Activated naive CD8-positive, alpha-beta T cell (primary cell): ENCODE results near the gene ZNF12.
A peak's percentile ranks its signal among the peaks of the same experiment; 100 is the strongest.
"Not testable (repeated sequence)": the region's sequence is repeated elsewhere in the genome, so short reads cannot be mapped to it uniquely, and the experiment has no call there.

Experiments
- H3K27ac Mint-ChIP-seq: one replicate; pipeline ENCODE4 v1.8.0; 2021; ENCODE audit warnings: mixed read lengths
- H3K27me3 Mint-ChIP-seq: one replicate; pipeline ENCODE4 v1.8.0; 2021; ENCODE audit warnings: mixed read lengths
- H3K36me3 Mint-ChIP-seq: one replicate; pipeline ENCODE4 v1.8.0; 2021; ENCODE audit warnings: mixed read lengths
- H3K4me1 Mint-ChIP-seq: one replicate; pipeline ENCODE4 v1.8.0; 2021; ENCODE audit warnings: low read depth, mixed read lengths
- H3K4me3 Mint-ChIP-seq: one replicate; pipeline ENCODE4 v1.8.0; 2021; ENCODE audit warnings: mild to moderate bottlenecking, mixed read lengths
- H3K9me3 Mint-ChIP-seq: one replicate; pipeline ENCODE4 v1.8.0; 2021; ENCODE audit warnings: low read depth, mixed read lengths

ZNF12 gene

DNA sequence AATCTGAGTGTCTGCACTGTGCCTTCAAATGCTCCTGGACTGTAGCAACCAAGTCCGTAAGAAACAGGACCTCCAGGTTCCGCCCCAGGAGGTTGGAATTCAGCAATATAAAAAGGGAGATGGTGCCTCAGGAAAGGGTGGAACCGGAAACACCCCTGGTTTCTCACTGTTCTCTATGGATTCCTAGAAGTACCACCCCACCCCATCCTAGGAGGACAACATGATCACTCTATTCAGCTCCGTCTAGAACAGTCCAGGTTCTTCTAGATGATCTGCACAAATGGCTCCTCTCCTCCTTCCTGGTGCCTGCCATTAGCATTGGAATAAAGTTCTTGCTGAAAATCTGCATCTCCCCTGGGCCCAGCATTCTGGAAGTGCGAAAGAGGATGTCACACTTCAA lies 7.6 kb upstream of the ZNF12 start:
- Mint-ChIP-seq H3K4me1 (peaks cover 5% of the 10 kb centered on the region), H3K4me3 (no peak overlapping the region), H3K27ac (no peak overlapping the region), H3K27me3 (peaks cover 11% of the 10 kb centered on the region), H3K9me3 (no peaks in the 10 kb centered on the region), H3K36me3 (peaks cover 4% of the 10 kb centered on the region)

DNA sequence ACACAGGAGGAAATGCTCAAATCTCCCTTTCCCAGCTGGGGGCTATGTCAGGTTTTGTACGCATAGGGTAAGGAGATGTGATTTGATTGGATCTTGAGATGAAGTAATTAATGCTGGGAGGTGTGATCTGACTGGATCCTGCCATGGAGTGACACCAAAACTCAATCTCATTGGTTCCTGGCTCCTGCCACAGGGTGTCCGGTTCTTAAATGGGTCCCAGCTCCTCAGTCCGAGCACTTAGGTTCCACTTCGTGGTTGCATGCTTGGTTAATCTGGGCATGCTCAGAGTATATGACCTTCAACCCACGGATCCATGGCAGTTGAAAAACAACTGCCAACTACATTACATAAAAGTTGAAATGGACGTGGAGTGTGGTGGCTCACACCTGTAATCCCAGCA lies 3.1 kb upstream of the ZNF12 start:
- no peak overlapping the region for H3K27ac Mint-ChIP-seq
- no peak overlapping the region for H3K4me3 Mint-ChIP-seq
- H3K9me3 Mint-ChIP-seq = no peaks in the 10 kb centered on the region
- peaks cover 2% of the 10 kb centered on the region for H3K27me3 Mint-ChIP-seq
- peaks cover 5% of the 10 kb centered on the region for H3K36me3 Mint-ChIP-seq
- peaks cover 16% of the 10 kb centered on the region for H3K4me1 Mint-ChIP-seq

GRCh38 chr7:6708304-6708703 lies 1.6 kb upstream of the ZNF12 start:
- peaks cover 3% of the 10 kb centered on the region for H3K9me3 Mint-ChIP-seq
- peaks cover 23% of the 10 kb centered on the region for H3K4me1 Mint-ChIP-seq
- H3K27ac Mint-ChIP-seq = no peak overlapping the region
- H3K27me3 Mint-ChIP-seq = peaks cover 2% of the 10 kb centered on the region
- peaks cover 12% of the 10 kb centered on the region for H3K36me3 Mint-ChIP-seq
- peak overlapping the region; percentile 92 for H3K4me3 Mint-ChIP-seq

DNA sequence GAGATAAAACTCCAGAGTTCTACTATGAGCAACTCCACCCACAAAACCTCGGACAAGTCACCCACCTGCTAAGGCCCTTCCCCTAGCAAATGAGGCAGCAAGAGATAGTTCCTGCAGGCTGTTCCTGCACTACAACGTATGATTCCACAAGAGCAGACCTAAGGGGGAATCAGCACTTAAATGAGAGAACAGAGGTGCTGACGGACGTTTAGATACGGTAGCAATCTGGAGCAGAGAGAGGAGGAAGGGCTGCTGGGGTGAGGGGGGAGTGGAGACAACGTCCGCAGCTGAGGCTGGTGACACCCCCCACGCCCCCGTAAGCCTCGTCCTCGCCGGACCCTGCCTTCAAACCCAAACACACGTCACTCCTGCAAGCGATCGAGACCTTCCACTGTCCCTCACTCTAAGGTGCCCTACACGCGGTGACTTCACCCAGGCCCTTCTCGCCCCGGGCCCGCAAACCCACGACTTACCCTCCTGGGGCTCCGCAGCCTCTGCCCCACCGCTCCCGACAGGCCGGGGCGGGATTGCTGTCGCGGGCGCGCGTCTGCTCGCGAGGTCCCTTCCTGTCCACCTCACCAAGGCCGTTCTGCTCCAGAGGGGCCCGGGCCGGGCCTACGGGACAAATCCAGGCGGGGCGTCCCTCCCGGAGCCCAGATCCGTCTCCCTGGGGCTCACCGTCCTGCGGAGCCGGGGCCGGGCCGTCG lies 635 bp downstream of the ZNF12 start:
- peaks cover 10% of the 10 kb centered on the region for H3K9me3 Mint-ChIP-seq
- peaks cover 2% of the 10 kb centered on the region for H3K27me3 Mint-ChIP-seq
- H3K36me3 Mint-ChIP-seq = peaks cover 29% of the 10 kb centered on the region
- H3K27ac Mint-ChIP-seq = peak overlapping the region; percentile 92
- H3K4me1 Mint-ChIP-seq = peaks cover 40% of the 10 kb centered on the region
- H3K4me3 Mint-ChIP-seq = peak overlapping the region; percentile 97

GRCh38 chr7:6701860-6702259 lies 4.9 kb downstream of the ZNF12 start:
- Mint-ChIP-seq H3K4me1 (peaks cover 35% of the 10 kb centered on the region), H3K27ac (peak overlapping the region; percentile 54), H3K27me3 (no peaks in the 10 kb centered on the region), H3K36me3 (peaks cover 48% of the 10 kb centered on the region), H3K9me3 (peaks cover 24% of the 10 kb centered on the region), H3K4me3 (peak overlapping the region; percentile 41)

- H3K9me3 Mint-ChIP-seq = peaks cover 24% of the 10 kb centered on the region
- peaks cover 35% of the 10 kb centered on the region for H3K4me1 Mint-ChIP-seq
- no peaks in the 10 kb centered on the region for H3K27me3 Mint-ChIP-seq
Measured at GRCh38 chr7:6700793-6701192, 6.0 kb downstream of the ZNF12 start.

DNA sequence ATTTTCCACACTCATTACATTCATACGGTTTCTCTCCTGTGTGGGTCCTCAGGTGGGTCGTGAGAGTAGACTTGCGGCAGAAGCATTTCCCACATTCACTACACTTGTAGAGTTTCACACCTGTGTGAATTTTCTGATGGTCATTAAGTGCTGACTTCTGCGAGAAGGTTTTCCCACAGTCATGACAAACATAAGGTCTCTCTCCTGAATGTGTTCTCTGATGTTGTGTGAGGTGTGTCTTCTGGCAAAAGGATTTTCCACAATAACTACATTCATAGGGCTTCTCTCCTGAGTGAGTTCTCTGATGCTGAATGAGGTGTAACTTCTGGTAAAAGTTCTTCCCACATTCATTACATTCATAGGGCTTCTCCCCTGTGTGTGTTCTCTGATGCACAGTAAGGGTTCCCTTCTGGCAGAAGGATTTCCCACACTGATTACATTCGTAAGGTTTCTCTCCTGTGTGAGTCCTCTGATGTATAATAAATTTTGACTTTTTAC lies 15.1 kb downstream of the ZNF12 start:
- Mint-ChIP-seq H3K36me3 (peaks cover 59% of the 10 kb centered on the region), H3K27ac (no peak overlapping the region), H3K27me3 (no peaks in the 10 kb centered on the region), H3K9me3 (peaks cover 26% of the 10 kb centered on the region), H3K4me1 (no peaks in the 10 kb centered on the region), H3K4me3 (peak overlapping the region; percentile 40)

More at GRCh38 chr7:6700793-6701192, 6.0 kb downstream of the ZNF12 start:
- H3K27ac Mint-ChIP-seq = no peak overlapping the region
- H3K36me3 Mint-ChIP-seq = peaks cover 48% of the 10 kb centered on the region
- H3K4me3 Mint-ChIP-seq = peak overlapping the region; percentile 15

GRCh38 chr7:6691103-6691502 lies 15.6 kb downstream of the ZNF12 start:
- H3K27ac Mint-ChIP-seq = no peak overlapping the region
- no peaks in the 10 kb centered on the region for H3K4me1 Mint-ChIP-seq
- peaks cover 63% of the 10 kb centered on the region for H3K36me3 Mint-ChIP-seq
- no peak overlapping the region for H3K4me3 Mint-ChIP-seq
- H3K9me3 Mint-ChIP-seq = peaks cover 30% of the 10 kb centered on the region
- H3K27me3 Mint-ChIP-seq = no peaks in the 10 kb centered on the region

- Mint-ChIP-seq H3K4me1 (no peaks in the 10 kb centered on the region), H3K36me3 (peaks cover 25% of the 10 kb centered on the region), H3K27me3 (no peaks in the 10 kb centered on the region), H3K4me3 (no peak overlapping the region), H3K27ac (no peak overlapping the region), H3K9me3 (peaks cover 34% of the 10 kb centered on the region)
Measured at GRCh38 chr7:6680146-6680545, 26.6 kb downstream of the ZNF12 start.

- H3K4me3 Mint-ChIP-seq = no peak overlapping the region
- no peak overlapping the region for H3K27ac Mint-ChIP-seq
- peaks cover 42% of the 10 kb centered on the region for H3K9me3 Mint-ChIP-seq
- H3K36me3 Mint-ChIP-seq = peaks cover 41% of the 10 kb centered on the region
- H3K27me3 Mint-ChIP-seq = no peaks in the 10 kb centered on the region
- no peaks in the 10 kb centered on the region for H3K4me1 Mint-ChIP-seq
Measured at GRCh38 chr7:6675807-6676405, 30.8 kb downstream of the ZNF12 start.

GRCh38 chr7:6670851-6671250 lies 35.9 kb downstream of the ZNF12 start:
- not testable (repeated sequence) for H3K4me1 Mint-ChIP-seq, H3K27ac Mint-ChIP-seq, H3K27me3 Mint-ChIP-seq, H3K4me3 Mint-ChIP-seq
- H3K36me3 Mint-ChIP-seq = peaks cover 47% of the 10 kb centered on the region
- H3K9me3 Mint-ChIP-seq = peaks cover 36% of the 10 kb centered on the region

- peaks cover 3% of the 10 kb centered on the region for H3K36me3 Mint-ChIP-seq
- no peaks in the 10 kb centered on the region for H3K27me3 Mint-ChIP-seq
- no peak overlapping the region for H3K4me3 Mint-ChIP-seq
- H3K9me3 Mint-ChIP-seq = no peaks in the 10 kb centered on the region
- peaks cover 16% of the 10 kb centered on the region for H3K4me1 Mint-ChIP-seq
- peak overlapping the region; percentile 68 for H3K27ac Mint-ChIP-seq
Measured at GRCh38 chr7:6658618-6659345, 48.0 kb downstream of the ZNF12 start.

DNA sequence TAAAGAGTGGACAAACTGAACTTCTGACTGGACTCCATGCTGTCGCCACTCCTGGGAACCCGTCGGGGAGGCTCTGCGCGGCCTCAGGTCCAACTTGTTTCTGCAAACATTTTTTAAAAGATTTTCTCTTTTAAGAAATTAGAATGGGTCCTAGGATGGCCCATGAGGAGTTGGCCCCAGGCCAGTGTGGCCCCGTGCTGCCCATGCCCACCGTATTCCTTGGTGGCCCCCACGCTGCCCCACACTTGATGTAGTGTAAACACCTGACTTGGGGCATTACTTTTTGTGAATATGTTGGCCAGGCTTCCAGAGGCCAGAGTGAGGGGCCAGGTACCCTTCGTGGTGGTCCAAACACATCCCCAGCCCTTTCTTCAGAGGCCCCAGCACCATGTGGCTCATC lies 50.3 kb downstream of the ZNF12 start:
- no peak overlapping the region for H3K4me3 Mint-ChIP-seq
- H3K36me3 Mint-ChIP-seq = peaks cover 3% of the 10 kb centered on the region
- no peaks in the 10 kb centered on the region for H3K27me3 Mint-ChIP-seq
- peaks cover 13% of the 10 kb centered on the region for H3K4me1 Mint-ChIP-seq
- no peaks in the 10 kb centered on the region for H3K9me3 Mint-ChIP-seq
- H3K27ac Mint-ChIP-seq = no peak overlapping the region

DNA sequence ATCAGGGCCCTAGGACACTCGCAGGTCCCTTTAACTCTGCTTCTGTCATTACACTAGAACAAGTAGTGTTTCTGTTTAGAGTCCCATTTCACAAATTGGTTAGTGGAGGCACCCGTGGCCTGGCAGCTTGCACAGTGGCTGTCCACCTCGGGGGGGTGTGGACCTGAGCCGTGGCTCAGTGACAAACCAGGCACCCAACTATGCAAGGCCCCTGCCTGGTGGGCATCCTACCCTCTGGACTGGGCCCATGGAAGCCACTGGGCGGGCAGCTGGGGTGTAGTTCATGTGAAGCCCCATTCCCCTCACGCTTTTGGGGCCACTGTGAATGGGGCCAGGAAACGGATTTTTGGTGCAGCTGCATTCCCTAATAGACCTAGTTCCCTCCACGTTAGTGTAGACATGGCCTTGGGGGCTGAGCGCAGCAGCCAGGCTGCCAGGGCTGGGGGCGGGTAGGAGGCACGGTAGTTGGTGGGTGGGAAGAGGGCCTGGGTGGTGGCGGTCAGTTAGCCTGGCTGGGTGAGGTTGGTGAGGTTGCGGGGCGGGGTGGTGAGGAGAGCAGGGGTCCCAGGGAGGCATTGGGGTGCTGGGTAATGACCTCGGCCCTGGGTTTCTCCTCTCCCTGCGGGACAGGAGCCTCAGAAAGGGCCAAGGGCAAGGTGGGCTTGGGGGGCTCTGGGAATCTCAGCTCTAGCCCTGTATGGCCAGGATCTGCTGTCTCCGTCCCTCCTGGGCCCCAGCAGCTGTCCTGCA lies 50.9 kb downstream of the ZNF12 start:
- no peaks in the 10 kb centered on the region for H3K27me3 Mint-ChIP-seq
- peaks cover 13% of the 10 kb centered on the region for H3K4me1 Mint-ChIP-seq
- no peak overlapping the region for H3K4me3 Mint-ChIP-seq
- no peaks in the 10 kb centered on the region for H3K9me3 Mint-ChIP-seq
- H3K36me3 Mint-ChIP-seq = peaks cover 4% of the 10 kb centered on the region
- H3K27ac Mint-ChIP-seq = no peak overlapping the region
